Large intestine (tissue), 3 donors: ENCODE data around the gene TNXB. TPM values are rescaled to one million over a fixed set of nuclear protein-coding genes. Genes with fewer than 3 reads are reported as not detected.

ENCODE experiments used
- DNase-seq, 2 donors: peaks; one replicate each; pipeline versions ENCODE4 v3.0.0 to v3.0.0-alpha.2; 2013
- H3K27ac ChIP-seq: one replicate; pipeline ENCODE4 v1.5.1; 2013; ENCODE audit warnings: low read length
- H3K27me3 ChIP-seq: 2 replicates; pipeline ENCODE4 v1.6.1; 2013; ENCODE audit warnings: low read length; ENCODE audit not compliant: control insufficient read depth, insufficient read depth
- H3K36me3 ChIP-seq: 2 replicates; pipeline ENCODE4 v1.6.1; 2013; ENCODE audit warnings: low read length; ENCODE audit not compliant: control insufficient read depth, insufficient read depth
- H3K4me1 ChIP-seq: one replicate; pipeline ENCODE4 v1.6.1; 2013; ENCODE audit warnings: low read length; ENCODE audit not compliant: control insufficient read depth, insufficient read depth
- H3K4me3 ChIP-seq: one replicate; pipeline ENCODE4 v1.5.1; 2013; ENCODE audit warnings: low read length
- H3K9me3 ChIP-seq: one replicate; pipeline ENCODE4 v1.6.1; 2013; ENCODE audit warnings: mild to moderate bottlenecking, low read depth, low read length, moderate library complexity; ENCODE audit not compliant: control insufficient read depth
- WGBS: methylation state at CpG from one replicate; pipeline ENCODE4 v1.1.5; 2013; ENCODE audit warnings: low lambda C conversion rate; ENCODE audit not compliant: insufficient coverage; 5-methylcytosine and 5-hydroxymethylcytosine counted together
- polyA plus RNA-seq: library from polyadenylated mRNA; unstranded; fragments of 120-200 nt; gene quantifications from one replicate; pipeline ENCODE4 v1.2.1, GENCODE V29; 2013

Gene TNXB
- polyA plus RNA-seq, 1 donor, result 17.5 TPM

- no peaks in the 10 kb centered on the region for H3K27me3 ChIP-seq
- DNase-seq, result no peak
Observed at GRCh38 chr6:32137454-32137853, 28.3 kb upstream of the TNXB start.

GRCh38 chr6:32133786-32134185 lies 24.6 kb upstream of the TNXB start:
- DNase-seq, result no peak
- no peaks in the 10 kb centered on the region for H3K27me3 ChIP-seq
- H3K27ac ChIP-seq, result no peak overlapping the region
- peaks cover 9% of the 10 kb centered on the region for H3K4me1 ChIP-seq
- no peaks in the 10 kb centered on the region for H3K9me3 ChIP-seq
- no peaks in the 10 kb centered on the region for H3K36me3 ChIP-seq
- WGBS, result no CpG with 5 or more reads among the region's 4 CpGs
- H3K4me3 ChIP-seq, result no peak overlapping the region

More at GRCh38 chr6:32137454-32137853, 28.3 kb upstream of the TNXB start:
- no peaks in the 10 kb centered on the region for H3K36me3 ChIP-seq
- no peak overlapping the region for H3K27ac ChIP-seq
- no peaks in the 10 kb centered on the region for H3K9me3 ChIP-seq
- H3K4me3 ChIP-seq, result no peak overlapping the region
- peaks cover 17% of the 10 kb centered on the region for H3K4me1 ChIP-seq

DNA sequence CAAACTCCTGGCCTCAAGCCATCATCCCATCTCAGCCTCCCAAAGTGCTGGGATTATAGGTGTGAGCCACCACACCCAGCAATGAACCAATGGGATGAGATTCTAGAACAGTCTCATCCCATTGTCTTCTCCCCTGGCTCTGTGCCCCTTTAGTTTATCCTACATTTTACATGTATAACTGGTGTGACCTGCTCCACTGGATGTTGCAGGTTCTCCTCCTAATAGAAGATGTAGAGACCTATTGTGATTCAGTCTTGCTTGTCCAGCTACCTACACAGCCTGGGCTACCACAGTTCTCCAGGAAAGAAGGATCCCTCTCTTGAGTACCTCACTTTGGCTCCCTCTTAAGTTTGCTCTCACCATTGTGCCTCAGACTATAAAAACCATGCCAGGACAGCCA lies 23.0 kb upstream of the TNXB start:
- H3K9me3 ChIP-seq, result no peaks in the 10 kb centered on the region
- H3K36me3 ChIP-seq, result no peaks in the 10 kb centered on the region
- H3K27ac ChIP-seq, result no peak overlapping the region
- no peak overlapping the region for H3K4me3 ChIP-seq
- DNase-seq, result no peak
- peaks cover 16% of the 10 kb centered on the region for H3K4me1 ChIP-seq
- no peaks in the 10 kb centered on the region for H3K27me3 ChIP-seq

DNA sequence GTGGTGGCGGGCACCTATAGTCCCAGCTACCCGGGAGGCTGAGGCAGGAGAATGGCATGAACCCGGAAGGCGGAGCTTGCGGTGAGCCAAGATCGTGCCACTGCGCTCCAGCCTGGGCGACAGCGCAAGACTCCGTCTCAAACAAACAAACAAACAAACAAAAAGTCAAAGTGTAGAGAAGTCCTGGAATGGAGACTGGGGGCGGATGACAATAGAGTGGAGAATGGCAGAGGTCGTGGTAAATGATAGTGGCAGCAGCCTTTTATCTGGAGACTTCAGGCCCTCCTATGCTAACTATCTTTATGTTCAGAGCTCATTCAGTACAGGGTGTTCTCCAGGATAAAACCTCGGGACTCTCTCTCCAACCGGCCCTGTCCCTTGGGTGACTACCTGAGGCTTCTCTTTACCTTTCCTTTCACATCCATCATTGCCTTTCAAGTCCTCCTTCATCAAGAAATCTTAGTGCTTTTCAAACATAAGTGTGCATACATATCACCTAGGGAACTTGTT lies 22.4 kb upstream of the TNXB start:
- DNase-seq, result no peak
- Histone ChIP-seq H3K4me3 (no peak overlapping the region), H3K4me1 (peaks cover 22% of the 10 kb centered on the region), H3K9me3 (no peaks in the 10 kb centered on the region), H3K27me3 (no peaks in the 10 kb centered on the region), H3K27ac (no peak overlapping the region), H3K36me3 (peaks cover 4% of the 10 kb centered on the region)
- no CpG with 5 or more reads among the region's 14 CpGs for WGBS

DNA sequence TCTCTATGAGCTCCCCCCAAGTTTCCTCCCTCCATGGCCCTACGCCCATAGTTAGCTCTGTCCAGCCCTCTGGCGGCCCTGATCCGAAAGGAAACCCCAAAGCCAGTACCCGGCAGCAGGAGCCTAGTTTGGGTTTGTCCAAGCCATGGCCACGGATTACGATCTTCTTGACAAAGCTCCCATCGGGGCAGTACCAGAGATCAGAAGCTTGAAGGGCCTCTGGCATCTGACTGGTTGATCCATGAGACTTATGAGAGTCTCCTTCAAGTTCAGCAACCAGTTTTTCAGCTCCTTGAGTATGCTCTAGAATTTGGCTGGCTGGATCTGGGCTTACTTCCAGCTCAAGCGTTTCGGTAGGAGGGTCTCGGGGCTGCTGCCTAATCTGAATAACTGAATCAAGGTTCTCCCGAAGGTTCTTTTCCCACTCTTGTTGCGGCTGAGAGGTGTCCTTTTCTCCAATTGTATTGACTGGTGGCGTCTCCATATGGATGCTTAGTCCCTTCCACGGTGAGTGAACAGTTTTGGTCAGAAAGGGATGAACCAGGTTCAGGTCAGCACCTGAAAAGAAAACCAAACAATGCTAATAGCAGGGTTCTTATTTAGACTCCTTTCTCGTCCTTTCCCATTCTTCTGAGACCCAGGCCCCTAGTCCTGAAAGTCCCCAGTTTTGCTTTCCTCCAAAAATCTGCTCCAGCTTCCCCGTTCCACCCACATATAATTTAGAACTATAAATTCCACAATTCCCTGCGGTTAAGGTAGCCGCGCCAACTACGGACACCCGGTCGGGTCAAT lies 20.4 kb upstream of the TNXB start:
- peak overlapping the region; percentile 76 for H3K27ac ChIP-seq
- no peak for DNase-seq
- H3K27me3 ChIP-seq, result no peaks in the 10 kb centered on the region
- peak overlapping the region; percentile 70 for H3K4me3 ChIP-seq
- no CpG with 5 or more reads among the region's 22 CpGs for WGBS
- peaks cover 24% of the 10 kb centered on the region for H3K4me1 ChIP-seq
- H3K9me3 ChIP-seq, result no peaks in the 10 kb centered on the region
- H3K36me3 ChIP-seq, result peaks cover 17% of the 10 kb centered on the region

GRCh38 chr6:32128751-32129296 lies 19.7 kb upstream of the TNXB start:
- Histone ChIP-seq H3K27ac (no peak overlapping the region), H3K4me1 (peaks cover 24% of the 10 kb centered on the region), H3K27me3 (no peaks in the 10 kb centered on the region), H3K9me3 (no peaks in the 10 kb centered on the region), H3K36me3 (peaks cover 24% of the 10 kb centered on the region), H3K4me3 (peak overlapping the region; percentile 70)
- no CpG with 5 or more reads among the region's 13 CpGs for WGBS
- DNase-seq, result no peak

DNA sequence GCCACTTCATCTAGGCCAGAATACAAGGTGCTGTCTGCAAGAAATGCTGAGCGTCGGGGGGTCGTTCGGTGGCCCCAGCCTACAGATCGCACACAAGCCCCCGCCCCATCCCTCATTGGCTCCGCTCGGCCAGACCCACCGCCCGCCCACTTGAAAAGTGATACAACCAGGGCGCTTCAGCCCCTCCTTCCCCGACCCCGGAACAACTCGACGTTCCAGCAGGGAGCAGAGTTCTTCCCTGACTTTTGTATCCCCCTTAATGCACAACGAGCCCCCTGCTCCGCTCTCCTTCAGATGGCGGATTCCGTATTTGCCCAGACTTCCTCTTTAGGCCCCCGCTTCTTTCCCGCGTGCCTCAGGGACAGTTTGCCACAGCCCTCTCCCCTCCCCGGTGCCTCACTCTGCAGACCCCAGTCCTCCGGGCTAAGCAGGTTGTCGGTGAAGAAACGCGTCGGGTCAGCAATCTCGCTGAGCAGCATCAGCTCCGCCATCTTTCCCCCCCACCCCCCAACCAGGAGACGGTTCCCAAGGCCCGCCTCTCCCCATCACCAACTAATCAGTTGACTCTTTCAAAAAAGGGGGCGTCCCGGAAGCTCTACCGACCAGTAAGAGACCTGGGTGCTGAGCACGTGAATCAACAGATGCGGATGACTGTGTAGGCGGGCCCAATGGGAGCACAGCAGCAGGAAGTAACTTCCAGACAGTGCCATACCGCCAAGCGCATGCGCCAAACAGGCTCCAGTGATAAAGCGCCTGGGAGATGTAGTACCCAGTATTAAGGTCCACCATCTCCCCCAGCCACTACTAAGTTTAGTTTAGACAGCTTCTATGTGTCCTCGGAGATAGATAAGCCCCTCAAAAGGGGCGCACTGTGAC lies 18.8 kb upstream of the TNXB start, which contains the start of gene ATF6B:
Gene ATF6B (minus strand): TSS at position 530 of the 876 bp plus-strand sequence. CDS start 39 bp downstream, at position 491.
- WGBS, result no CpG with 5 or more reads among the region's 44 CpGs
- Histone ChIP-seq H3K4me3 (peak within 1 kb of the TSS; percentile 97), H3K9me3 (no peaks in the 10 kb centered on the region), H3K27me3 (no peaks in the 10 kb centered on the region), H3K36me3 (peaks cover 29% of the 10 kb centered on the region), H3K4me1 (peaks cover 24% of the 10 kb centered on the region), H3K27ac (peak within 1 kb of the TSS; percentile 89)
- DNase-seq, result peak; percentile 100

DNA sequence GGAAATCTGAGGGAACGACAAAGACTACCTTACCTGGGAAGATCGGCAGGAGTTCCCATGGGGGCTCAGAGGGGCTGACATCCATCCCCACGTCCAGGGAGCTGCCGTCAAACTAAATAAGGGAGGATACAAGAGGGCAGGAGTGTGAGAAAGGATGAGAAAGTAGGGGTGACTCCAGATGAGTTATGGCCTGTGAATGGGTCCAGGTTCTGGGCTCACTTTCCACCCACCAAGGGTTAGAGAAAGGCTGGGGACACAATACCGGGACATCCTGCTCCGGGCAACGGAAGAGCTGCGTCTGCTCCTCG lies 18.2 kb upstream of the TNXB start:
- Histone ChIP-seq H3K4me1 (peaks cover 24% of the 10 kb centered on the region), H3K4me3 (peak overlapping the region; percentile 97), H3K36me3 (peaks cover 30% of the 10 kb centered on the region), H3K27ac (peak overlapping the region; percentile 89), H3K9me3 (no peaks in the 10 kb centered on the region), H3K27me3 (no peaks in the 10 kb centered on the region)
- DNase-seq, result no peak
- no CpG with 5 or more reads among the region's 9 CpGs for WGBS

DNA sequence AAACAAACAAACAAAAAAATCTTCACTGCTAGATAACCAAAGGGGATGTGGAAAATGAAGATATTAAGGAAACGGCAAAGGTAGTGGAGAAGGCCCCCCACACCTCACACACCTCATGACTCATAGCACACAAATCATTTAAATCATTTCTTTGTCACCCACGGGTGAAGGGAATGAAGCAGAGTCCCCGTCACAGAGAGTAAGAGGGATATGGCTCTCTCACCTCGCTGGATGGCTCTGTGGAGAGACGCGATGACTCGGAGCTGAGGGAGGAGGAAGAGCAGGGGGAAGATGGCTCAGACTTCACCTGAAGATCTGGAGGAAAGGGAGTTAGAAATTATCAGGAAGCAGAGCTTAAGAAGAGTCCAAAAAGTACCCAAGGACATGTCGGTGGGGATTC lies 17.7 kb upstream of the TNXB start:
- WGBS, result 20% methylated on average over 2 of the region's 8 CpGs

GRCh38 chr6:32123681-32124080 lies 14.5 kb upstream of the TNXB start:
- no peak for DNase-seq
- Histone ChIP-seq H3K4me3 (no peak overlapping the region), H3K36me3 (peaks cover 56% of the 10 kb centered on the region), H3K27ac (no peak overlapping the region), H3K4me1 (peaks cover 24% of the 10 kb centered on the region), H3K9me3 (no peaks in the 10 kb centered on the region), H3K27me3 (no peaks in the 10 kb centered on the region)
- no CpG with 5 or more reads among the region's 4 CpGs for whole genome bisulfite sequencing

More for the DNA sequence above, 17.7 kb upstream of the TNXB start:
- no peak for DNase-seq
- peak overlapping the region; percentile 97 for H3K4me3 ChIP-seq
- peaks cover 34% of the 10 kb centered on the region for H3K36me3 ChIP-seq
- H3K27ac ChIP-seq, result no peak overlapping the region
- H3K9me3 ChIP-seq, result no peaks in the 10 kb centered on the region
- peaks cover 24% of the 10 kb centered on the region for H3K4me1 ChIP-seq
- no peaks in the 10 kb centered on the region for H3K27me3 ChIP-seq
